ENCODE data around the gene MUC20.
"Not testable (repeated sequence)": the region's sequence is repeated elsewhere in the genome, so short reads cannot be mapped to it uniquely, and the experiment has no call there.

Gene MUC20

DNA sequence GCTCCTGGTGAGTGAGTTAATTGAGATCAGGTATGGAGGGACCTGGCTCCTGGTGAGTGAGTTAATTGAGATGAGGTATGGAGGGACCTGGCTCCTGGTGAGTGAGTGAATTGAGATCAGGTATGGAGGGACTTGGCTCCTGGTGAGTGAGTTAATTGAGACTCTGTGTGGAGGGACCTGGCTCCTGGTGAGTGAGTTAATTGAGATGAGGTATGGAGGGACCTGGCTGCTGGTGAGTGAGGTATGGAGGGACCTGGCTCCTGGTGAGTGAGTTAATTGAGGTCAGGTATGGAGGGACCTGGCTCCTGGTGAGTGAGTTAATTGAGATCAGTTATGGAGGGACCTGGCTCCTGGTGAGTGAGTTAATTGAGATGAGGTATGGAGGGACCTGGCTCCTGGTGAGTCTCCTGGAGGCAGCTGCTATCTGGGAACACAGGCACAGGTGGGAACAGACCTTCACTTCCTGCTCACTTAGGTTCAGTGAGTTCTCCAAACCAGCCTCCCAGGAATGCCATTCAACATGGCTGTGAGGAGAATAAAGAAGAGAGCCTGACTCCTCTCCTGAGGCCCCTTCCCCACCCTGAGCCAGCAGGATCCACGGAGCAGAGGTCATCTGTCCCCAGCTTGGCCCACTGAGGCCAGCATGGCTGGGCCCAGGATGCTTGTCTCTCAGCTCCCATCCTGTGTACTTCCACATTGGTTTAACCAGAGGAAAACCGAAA is 9.5 kb upstream of the MUC20 start:
- DNase-seq, result not testable (repeated sequence)

DNA sequence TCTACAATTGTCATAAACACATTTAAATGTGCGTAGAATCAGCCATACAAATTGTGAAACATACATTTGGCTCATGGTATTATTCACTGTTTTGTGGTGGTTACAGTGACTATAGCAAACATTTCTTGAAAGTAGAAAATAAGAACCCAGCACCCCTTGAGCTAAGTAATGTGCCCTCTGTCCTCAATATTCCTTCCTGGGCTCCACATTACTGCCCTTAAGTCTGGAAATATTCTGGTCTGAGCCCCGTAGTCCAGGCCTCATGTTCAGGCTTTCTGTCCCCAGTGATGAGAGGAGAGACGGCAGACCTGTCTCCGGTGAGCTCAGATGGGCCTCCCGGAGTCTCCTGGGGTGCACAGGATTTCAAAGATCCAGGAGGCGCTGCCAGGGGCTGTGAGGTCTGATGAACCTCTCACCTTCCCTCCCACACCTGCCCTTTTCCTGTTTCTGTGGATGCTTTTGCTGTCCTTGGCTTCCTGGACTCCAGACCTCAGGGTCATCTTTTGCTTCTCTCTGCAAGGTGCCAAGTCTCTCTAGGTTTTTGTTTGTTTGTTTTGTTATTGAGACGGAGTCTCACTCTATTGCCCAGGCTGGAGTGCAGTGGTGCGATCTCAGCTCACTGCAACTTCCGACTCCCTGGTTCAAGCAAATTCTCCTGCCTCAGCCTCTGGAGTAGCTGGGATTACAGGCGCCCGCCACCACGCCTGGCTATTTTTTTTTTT is 8.8 kb upstream of the MUC20 start:
- DNase-seq, result no peak

- DNase-seq, result not testable (repeated sequence)
These were observed 8.3 kb upstream of the MUC20 start for GRCh38 chr3:195712535-195712910.

DNA sequence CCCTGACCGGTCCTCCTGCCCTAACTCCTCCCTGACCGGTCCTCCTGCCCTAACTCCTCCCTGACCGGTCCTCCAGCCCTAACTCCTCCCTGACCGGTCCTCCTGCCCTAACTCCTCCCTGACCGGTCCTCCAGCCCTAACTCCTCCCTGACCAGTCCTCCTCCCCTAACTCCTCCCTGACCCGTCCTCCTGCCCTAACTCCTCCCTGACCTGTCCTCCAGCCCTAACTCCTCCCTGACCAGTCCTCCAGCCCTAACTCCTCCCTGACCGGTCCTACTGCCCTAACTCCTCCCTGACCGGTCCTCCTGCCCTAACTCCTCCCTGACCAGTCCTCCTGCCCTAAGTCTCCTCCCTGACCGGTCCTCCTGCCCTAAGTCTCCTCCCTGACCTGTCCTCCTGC is 7.6 kb upstream of the MUC20 start:
- not testable (repeated sequence) for DNase-seq

- DNase-seq, result no peak
These were observed 6.3 kb upstream of the MUC20 start for GRCh38 chr3:195714380-195715011.

GRCh38 chr3:195715134-195715533 is 5.6 kb upstream of the MUC20 start:
- DNase-seq, result no peak

GRCh38 chr3:195715583-195716266 is 5.1 kb upstream of the MUC20 start:
- no peak for DNase-seq

GRCh38 chr3:195717416-195717815 is 3.4 kb upstream of the MUC20 start:
- no peak for DNase-seq

- no peak for DNase-seq
These were observed 2.8 kb upstream of the MUC20 start for GRCh38 chr3:195717852-195718476.

- DNase-seq, result no peak
These were observed 2.2 kb upstream of the MUC20 start for GRCh38 chr3:195718477-195718984.

- DNase-seq, result not testable (repeated sequence)
These were observed 1.1 kb upstream of the MUC20 start for GRCh38 chr3:195719514-195720254.

DNA sequence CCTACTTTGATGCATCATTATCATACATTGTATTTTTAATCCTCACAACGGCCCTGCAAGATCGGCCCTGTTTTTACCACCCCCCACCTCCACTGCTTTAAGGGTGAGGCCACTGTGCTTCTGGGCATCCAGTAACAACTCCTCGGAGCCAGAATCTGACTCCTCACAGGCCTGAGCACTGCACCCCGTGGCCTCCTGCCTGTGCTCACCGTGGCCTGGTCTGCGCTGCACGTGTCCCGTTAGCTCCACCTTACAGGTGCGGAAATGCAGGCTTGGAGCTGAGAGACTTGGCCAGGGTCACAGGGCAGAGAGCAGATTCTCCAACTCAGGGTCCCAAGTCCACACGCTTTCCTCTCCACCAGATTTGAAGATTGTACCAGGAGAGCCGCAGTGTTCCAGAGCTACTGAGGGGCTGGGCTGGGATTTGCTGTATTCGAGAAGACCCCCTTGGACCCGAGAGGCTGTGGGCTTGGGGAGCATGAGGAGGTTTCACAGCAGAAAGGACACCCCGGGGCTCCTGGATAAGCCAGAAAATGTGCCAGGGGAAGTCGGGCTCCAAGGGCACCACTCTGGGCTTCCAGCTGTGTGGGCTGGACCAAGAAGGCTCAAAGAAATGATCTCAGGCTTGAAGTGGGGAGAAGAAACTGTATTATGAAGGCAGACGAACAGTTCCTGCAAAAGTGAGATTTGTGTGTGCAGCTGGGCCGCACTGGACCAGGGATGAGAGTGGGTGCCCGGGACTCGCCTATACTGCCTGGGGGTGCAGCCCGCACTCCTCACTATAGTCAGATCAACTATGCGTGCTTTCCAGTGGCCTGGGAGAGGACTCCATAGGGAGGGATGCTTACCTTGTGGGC is 1.6 kb downstream of the MUC20 start:
- not testable (repeated sequence) for DNase-seq

DNA sequence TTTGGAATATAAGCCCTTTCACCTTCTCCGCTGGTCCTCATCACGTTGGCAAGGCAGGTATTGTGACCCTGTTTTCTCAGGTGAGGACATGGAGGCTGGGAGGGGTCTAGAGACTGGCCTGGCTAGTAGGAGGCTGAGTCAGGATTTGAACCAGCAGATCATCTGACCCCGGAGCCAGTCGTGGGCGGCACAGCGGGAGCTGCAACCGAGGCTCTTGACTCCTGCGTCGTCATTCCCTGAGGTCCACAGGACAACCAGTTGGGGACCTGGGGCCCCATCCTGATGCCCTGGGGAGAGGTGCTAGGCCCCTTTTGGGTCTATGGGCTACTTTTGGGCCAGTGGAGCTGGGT is 2.2 kb downstream of the MUC20 start:
- not testable (repeated sequence) for DNase-seq

GRCh38 chr3:195724363-195724762 is 3.6 kb downstream of the MUC20 start:
- DNase-seq, result not testable (repeated sequence)

DNA sequence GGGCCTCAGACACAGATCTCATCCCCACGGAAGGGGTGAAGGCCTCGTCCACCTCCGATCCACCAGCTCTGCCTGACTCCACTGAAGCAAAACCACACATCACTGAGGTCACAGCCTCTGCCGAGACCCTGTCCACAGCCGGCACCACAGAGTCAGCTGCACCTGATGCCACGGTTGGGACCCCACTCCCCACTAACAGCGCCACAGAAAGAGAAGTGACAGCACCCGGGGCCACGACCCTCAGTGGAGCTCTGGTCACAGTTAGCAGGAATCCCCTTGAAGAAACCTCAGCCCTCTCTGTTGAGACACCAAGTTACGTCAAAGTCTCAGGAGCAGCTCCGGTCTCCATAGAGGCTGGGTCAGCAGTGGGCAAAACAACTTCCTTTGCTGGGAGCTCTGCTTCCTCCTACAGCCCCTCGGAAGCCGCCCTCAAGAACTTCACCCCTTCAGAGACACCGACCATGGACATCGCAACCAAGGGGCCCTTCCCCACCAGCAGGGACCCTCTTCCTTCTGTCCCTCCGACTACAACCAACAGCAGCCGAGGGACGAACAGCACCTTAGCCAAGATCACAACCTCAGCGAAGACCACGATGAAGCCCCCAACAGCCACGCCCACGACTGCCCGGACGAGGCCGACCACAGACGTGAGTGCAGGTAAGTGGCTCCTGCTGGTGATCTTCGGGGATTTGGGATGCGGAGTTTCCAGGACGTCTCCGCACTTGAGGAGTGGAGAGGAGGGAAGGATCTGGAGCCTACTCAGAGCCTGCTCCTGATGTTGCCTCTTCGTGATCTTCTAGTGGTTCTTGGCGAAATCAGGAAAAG is 5.3 kb downstream of the MUC20 start:
- DNase-seq, result not testable (repeated sequence)

DNA sequence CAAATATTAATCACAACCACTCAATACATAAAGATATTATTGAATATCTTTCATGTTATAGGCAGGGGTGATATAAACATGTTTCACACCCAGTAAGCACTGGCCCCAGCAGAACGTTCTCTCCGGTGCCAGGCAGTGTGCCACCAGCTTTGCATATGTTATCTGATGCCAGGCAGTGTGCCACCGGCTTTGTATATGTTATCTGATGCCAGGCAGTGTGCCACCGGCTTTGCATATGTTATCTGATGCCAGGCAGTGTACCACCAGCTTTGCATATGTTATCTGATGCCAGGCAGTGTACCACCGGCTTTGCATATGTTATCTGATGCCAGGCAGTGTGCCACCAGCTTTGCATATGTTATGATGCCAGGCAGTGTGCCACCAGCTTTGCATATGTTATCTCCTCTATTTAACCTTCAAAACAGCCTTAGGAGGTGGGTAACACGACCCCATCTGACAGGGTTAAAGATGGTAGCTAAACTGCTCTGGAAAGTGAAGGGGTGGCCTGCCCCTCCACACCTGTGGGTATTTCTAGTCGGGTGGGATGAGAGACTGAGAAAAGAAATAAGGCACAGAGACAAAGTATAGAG is 6.9 kb downstream of the MUC20 start:
- DNase-seq, result no peak

DNA sequence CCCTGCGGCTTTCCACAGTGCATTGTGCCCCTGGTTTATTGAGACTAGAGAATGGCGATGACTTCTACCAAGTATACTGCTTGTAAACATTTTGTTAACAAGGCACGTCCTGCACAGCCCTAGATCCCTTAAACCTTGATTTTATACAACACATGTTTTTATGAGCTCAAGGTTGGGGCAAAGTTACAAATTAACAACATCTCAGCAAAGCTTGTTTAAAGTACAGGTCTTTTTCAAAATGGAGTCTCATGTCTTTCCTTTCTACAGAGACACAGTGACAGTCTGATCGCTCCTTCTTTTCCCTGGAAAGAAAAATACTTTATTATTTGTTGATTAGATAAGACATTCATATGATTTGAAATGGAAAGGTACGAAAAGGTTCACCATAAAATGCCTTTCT is 8.0 kb downstream of the MUC20 start:
- not testable (repeated sequence) for DNase-seq

GRCh38 chr3:195729476-195730251 is 8.9 kb downstream of the MUC20 start:
- no peak for DNase-seq
